WTC11 (cell line): ENCODE results near the gene PARVB.

Experiments
- CBFB ChIP-seq: sonication (generic); formaldehyde crosslinking; IDR thresholded peaks from 2 replicates; pipeline ENCODE4 v1.8.1; 2022; ENCODE audit warnings: mild to moderate bottlenecking, low read depth, missing genetic modification reagents
- FOXJ3 ChIP-seq: sonication (generic); formaldehyde crosslinking; IDR thresholded peaks from 2 replicates; pipeline ENCODE4 v1.9.0; 2021; ENCODE audit warnings: missing genetic modification reagents, mild to moderate bottlenecking, borderline replicate concordance
- MYBL2 ChIP-seq: sonication (generic); formaldehyde crosslinking; IDR thresholded peaks from 2 replicates; pipeline ENCODE4 v1.8.1; 2023; ENCODE audit warnings: mild to moderate bottlenecking, moderate library complexity, missing genetic modification reagents
- TCF7 ChIP-seq: sonication (generic); formaldehyde crosslinking; IDR thresholded peaks from 2 replicates; pipeline ENCODE4 v1.8.0; 2022; ENCODE audit warnings: mild to moderate bottlenecking, low read depth, missing genetic modification reagents, moderate library complexity
- ZBTB21 ChIP-seq: sonication (generic); formaldehyde crosslinking; IDR thresholded peaks from 2 replicates; pipeline ENCODE4 v1.8.1; 2023; ENCODE audit warnings: mild to moderate bottlenecking, missing genetic modification reagents, borderline replicate concordance
- TF ChIP-seq, protein P1 (sequence below): sonication (generic); formaldehyde crosslinking; IDR thresholded peaks from 2 replicates; pipeline ENCODE4 v1.8.1; 2023; ENCODE audit warnings: mild to moderate bottlenecking, missing genetic modification reagents
- TF ChIP-seq, protein P2 (sequence below): fragments of 200-600 bp; IDR thresholded peaks from 2 replicates; pipeline ENCODE4 v1.8.0; 2022; ENCODE audit warnings: antibody characterized with exemption

DNA sequence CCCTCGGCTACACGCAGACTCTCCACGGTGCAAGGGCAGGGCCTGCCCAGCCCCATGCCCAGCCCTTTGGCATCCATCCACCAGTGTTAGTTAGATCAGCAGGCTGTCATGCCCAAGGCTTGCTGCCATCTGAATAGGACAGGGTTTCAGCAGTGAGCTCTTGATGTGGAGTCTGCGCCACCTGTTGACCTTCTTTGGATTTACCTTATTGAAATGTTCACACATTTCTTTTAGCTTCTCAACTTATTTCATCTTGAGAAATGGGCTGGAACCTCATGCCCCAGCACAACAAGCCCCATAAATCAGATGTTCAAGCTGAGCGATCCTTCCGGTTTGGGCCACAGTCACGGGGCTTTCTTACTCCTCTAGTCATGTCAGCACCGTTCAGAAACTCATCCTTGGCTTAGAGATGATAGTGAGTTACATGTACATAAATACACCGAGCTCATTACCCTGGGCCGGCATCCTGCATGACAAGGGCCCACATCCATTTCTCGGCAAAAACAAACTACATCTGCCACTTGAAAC is 61.7 kb downstream of the PARVB start:
- TF ChIP-seq, protein P1, sequence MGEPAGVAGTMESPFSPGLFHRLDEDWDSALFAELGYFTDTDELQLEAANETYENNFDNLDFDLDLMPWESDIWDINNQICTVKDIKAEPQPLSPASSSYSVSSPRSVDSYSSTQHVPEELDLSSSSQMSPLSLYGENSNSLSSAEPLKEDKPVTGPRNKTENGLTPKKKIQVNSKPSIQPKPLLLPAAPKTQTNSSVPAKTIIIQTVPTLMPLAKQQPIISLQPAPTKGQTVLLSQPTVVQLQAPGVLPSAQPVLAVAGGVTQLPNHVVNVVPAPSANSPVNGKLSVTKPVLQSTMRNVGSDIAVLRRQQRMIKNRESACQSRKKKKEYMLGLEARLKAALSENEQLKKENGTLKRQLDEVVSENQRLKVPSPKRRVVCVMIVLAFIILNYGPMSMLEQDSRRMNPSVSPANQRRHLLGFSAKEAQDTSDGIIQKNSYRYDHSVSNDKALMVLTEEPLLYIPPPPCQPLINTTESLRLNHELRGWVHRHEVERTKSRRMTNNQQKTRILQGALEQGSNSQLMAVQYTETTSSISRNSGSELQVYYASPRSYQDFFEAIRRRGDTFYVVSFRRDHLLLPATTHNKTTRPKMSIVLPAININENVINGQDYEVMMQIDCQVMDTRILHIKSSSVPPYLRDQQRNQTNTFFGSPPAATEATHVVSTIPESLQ (CRISPR knock-in tag), result no peak
- TF ChIP-seq, protein P2, sequence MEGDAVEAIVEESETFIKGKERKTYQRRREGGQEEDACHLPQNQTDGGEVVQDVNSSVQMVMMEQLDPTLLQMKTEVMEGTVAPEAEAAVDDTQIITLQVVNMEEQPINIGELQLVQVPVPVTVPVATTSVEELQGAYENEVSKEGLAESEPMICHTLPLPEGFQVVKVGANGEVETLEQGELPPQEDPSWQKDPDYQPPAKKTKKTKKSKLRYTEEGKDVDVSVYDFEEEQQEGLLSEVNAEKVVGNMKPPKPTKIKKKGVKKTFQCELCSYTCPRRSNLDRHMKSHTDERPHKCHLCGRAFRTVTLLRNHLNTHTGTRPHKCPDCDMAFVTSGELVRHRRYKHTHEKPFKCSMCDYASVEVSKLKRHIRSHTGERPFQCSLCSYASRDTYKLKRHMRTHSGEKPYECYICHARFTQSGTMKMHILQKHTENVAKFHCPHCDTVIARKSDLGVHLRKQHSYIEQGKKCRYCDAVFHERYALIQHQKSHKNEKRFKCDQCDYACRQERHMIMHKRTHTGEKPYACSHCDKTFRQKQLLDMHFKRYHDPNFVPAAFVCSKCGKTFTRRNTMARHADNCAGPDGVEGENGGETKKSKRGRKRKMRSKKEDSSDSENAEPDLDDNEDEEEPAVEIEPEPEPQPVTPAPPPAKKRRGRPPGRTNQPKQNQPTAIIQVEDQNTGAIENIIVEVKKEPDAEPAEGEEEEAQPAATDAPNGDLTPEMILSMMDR, result peak; percentile 27
- no peak for TF ChIP-seq TCF7 (CRISPR knock-in tag)
- TF ChIP-seq ZBTB21, result no peak
- TF ChIP-seq MYBL2 (CRISPR knock-in tag), result no peak
- no peak for TF ChIP-seq CBFB (CRISPR knock-in tag)
- no peak for TF ChIP-seq FOXJ3 (CRISPR knock-in tag)
